ENCODE results near the gene PSEN1.

GRCh38 chr14:73116079-73116665 is 20.1 kb upstream of the PSEN1 start:
- TF ChIP-seq CTCF (IDR thresholded peaks at IDR 0.05) (no peak), POLR2A (IDR thresholded peaks at IDR 0.05) (no peak)
